Esophagus muscularis mucosa (tissue), 4 donors: ENCODE results near the gene ATF6B. TPM values are rescaled to one million over a fixed set of nuclear protein-coding genes. Genes with fewer than 3 reads are reported as not detected.

Source experiments
- DNase-seq: peaks from one replicate; pipeline ENCODE4 v3.0.0-alpha.2; 2017; ENCODE audit errors: extremely low spot score
- H3K27ac ChIP-seq, 4 donors: fragments of 200-600 bp; sonication (generic); replicated peaks in 1 of 4; 1 replicate in 3 of 4; 2 replicates in 1 of 4; pipeline ENCODE4 v1.5.1; 2016 to 2019; ENCODE audit warnings: mild to moderate bottlenecking in 1 of 4
- H3K27me3 ChIP-seq, 4 donors: fragments of 200-600 bp; sonication (generic); one replicate each; pipeline versions ENCODE4 v1.5.1 to v1.6.0; 2016 to 2019
- H3K36me3 ChIP-seq, 4 donors: fragments of 200-600 bp; sonication (generic); one replicate each; pipeline ENCODE4 v1.5.1; 2016 to 2019
- H3K4me1 ChIP-seq, 4 donors: fragments of 200-600 bp; sonication (generic); one replicate each; pipeline ENCODE4 v1.5.1; 2016 to 2019
- H3K4me3 ChIP-seq, 4 donors: fragments of 200-600 bp; sonication (generic); 1 replicate in 2 of 4; 2 replicates in 2 of 4; pipeline ENCODE4 v1.5.1; 2016 to 2019; ENCODE audit warnings: mild to moderate bottlenecking in 4 of 4, moderate library complexity in 1 of 4
- H3K9me3 ChIP-seq, 4 donors: fragments of 200-600 bp; sonication (generic); 1 replicate in 3 of 4; 2 replicates in 1 of 4; pipeline ENCODE4 v1.5.1; 2016 to 2019
- EP300 ChIP-seq: sonication (generic); formaldehyde crosslinking; IDR thresholded peaks from one replicate; pipeline ENCODE4 v1.6.1; 2017; ENCODE audit warnings: antibody characterized with exemption
- POLR2A ChIP-seq: fragments of 450-650 bp; IDR thresholded peaks from one replicate; pipeline ENCODE4 v1.6.1; 2017; ENCODE audit warnings: antibody characterized with exemption, moderate library complexity, mild to moderate bottlenecking, low read depth
- POLR2AphosphoS5 ChIP-seq, 2 donors: sonication (generic); formaldehyde crosslinking; IDR thresholded peaks; one replicate each; pipeline ENCODE4 v1.6.1; 2017; ENCODE audit warnings: antibody characterized with exemption in 2 of 2
- WGBS: methylation state at CpG from one replicate; pipeline ENCODE4 v1.1.5; 2018; 5-methylcytosine and 5-hydroxymethylcytosine counted together
- intact Hi-C: fragments of 100-400 bp; cut with DNase I; formaldehyde crosslinking; loops from one replicate; pipeline ENCODE4 v1.15.1; 2023
- total RNA-seq, 4 donors: library from RNA; depleted of rRNA; stranded (reverse); fragments of >200 nt; gene quantifications; one replicate each; pipeline versions ENCODE4 v1.1.0 to v1.2.1, GENCODE V29; 2016
- TF ChIP-seq, protein P1 (sequence below), 3 experiments: fragments of 200-600 bp in 2 of 3; fragments of 450-650 bp in 1 of 3; sonication (generic) in 2 of 3; IDR thresholded peaks; one replicate each; pipeline ENCODE4 v1.5.1; 2017 to 2019; ENCODE audit warnings: antibody characterized with exemption in 3 of 3, mild to moderate bottlenecking in 2 of 3, moderate library complexity in 1 of 3

Gene ATF6B
- total RNA-seq, 4 donors from 2014 or later, result 17.7 to 37.4 (median 27.2) TPM

DNA sequence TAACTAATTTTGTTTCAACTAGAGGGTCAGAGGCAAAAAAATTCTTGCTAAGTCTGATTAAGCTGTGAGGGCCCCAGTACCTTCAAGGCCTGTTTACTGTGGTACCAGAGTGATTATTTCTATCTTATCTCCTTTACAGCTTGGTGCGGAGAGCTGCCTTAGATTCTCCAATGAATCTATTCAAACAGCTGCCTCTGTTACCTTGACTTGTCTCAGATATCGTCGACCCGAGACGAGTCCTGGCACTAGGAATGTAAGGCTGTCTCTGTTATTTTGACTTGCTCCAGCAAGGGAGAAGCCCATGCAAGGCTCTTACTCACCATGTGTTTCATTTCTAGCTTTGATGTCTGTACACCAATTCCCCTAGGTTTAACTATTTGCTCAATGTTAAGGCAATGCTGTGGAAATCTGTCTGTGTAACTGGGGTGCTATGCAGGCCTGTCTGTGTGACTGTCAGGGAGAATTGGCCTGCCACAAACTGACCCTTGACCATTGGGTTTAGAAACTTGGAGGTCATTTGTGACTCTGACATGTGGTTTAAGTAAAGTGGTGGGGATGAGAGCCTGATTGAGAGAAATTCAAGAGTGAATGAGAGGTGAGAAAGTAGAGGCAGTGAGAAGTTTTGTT lies 12.5 kb upstream of the ATF6B start:
- WGBS, result 54% methylated on average over 5 of the region's 5 CpGs
- Histone ChIP-seq H3K27me3 (no peaks in the 10 kb centered on the region), H3K36me3 (no peaks in the 10 kb centered on the region), H3K27ac (no peak overlapping the region), H3K4me3 (no peak overlapping the region), H3K9me3 (no peaks in the 10 kb centered on the region), H3K4me1 (no peaks in the 10 kb centered on the region)
- no peak for DNase-seq
- TF ChIP-seq POLR2A (no peak), POLR2AphosphoS5 (IDR thresholded peaks at IDR 0.05) (no peak), EP300 (no peak)
- TF ChIP-seq, protein P1, sequence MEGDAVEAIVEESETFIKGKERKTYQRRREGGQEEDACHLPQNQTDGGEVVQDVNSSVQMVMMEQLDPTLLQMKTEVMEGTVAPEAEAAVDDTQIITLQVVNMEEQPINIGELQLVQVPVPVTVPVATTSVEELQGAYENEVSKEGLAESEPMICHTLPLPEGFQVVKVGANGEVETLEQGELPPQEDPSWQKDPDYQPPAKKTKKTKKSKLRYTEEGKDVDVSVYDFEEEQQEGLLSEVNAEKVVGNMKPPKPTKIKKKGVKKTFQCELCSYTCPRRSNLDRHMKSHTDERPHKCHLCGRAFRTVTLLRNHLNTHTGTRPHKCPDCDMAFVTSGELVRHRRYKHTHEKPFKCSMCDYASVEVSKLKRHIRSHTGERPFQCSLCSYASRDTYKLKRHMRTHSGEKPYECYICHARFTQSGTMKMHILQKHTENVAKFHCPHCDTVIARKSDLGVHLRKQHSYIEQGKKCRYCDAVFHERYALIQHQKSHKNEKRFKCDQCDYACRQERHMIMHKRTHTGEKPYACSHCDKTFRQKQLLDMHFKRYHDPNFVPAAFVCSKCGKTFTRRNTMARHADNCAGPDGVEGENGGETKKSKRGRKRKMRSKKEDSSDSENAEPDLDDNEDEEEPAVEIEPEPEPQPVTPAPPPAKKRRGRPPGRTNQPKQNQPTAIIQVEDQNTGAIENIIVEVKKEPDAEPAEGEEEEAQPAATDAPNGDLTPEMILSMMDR (IDR thresholded peaks at IDR 0.05), result no peak
- intact Hi-C loops, result no loop called here

DNA sequence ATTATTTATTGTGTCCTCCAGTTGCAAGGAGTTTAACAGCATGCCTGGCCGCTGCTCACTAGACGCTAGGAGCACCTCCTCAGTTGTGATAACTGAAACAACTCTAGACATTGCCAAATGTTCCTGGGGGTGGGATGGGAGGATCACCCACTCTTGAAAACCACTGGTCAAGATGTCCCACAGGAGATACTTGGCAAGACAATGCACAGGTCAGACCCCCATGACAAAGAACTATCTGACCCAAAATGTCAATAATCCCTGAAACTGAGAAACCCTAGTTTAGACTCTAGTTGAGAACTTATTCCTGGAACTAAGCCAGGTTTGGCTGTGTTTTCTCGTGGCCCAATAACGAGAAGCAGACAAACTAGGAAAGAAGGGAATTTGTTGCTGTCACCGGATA lies 11.5 kb upstream of the ATF6B start:
- Histone ChIP-seq H3K27ac (no peak overlapping the region), H3K36me3 (no peaks in the 10 kb centered on the region), H3K4me1 (no peaks in the 10 kb centered on the region), H3K9me3 (no peaks in the 10 kb centered on the region), H3K4me3 (no peak overlapping the region), H3K27me3 (no peaks in the 10 kb centered on the region)
- TF ChIP-seq POLR2A (no peak), POLR2AphosphoS5 (IDR thresholded peaks at IDR 0.05) (no peak), EP300 (no peak)
- TF ChIP-seq, protein P1 (IDR thresholded peaks at IDR 0.05), result no peak
- 73% methylated on average over 5 of the region's 5 CpGs for WGBS
- DNase-seq, result no peak
- intact Hi-C loops, result no loop called here

GRCh38 chr6:32137454-32137853 lies 9.4 kb upstream of the ATF6B start:
- no peak overlapping the region for H3K27ac ChIP-seq
- no peak for DNase-seq
- no peaks in the 10 kb centered on the region for H3K4me1 ChIP-seq
- H3K4me3 ChIP-seq, result no peak overlapping the region
- no peaks in the 10 kb centered on the region for H3K36me3 ChIP-seq
- intact Hi-C loops, result no loop called here
- no peak for TF ChIP-seq POLR2AphosphoS5 (IDR thresholded peaks at IDR 0.05)
- no peak for TF ChIP-seq POLR2A
- no peak for TF ChIP-seq EP300
- TF ChIP-seq, protein P1 (IDR thresholded peaks at IDR 0.05), result no peak
- H3K27me3 ChIP-seq, result no peaks in the 10 kb centered on the region
- no peaks in the 10 kb centered on the region for H3K9me3 ChIP-seq

DNA sequence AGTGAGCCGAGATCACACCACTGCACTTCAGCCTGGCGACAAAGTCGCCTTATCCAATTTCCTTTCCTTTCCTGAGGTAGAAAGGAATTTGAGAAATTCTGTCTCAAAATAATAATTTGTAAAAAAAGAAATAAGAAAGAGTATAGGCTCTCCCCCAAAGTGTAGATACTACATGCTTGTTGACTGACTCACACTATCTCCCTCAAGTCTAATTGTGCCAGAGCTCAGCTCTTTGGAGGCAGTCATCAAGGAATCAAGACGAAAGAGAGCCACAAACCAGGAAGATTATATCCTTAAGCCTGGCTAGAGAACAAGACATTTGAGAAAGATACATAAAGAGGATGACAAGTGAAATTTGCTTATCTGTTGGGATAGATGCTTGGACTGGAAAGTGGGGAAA lies 5.7 kb upstream of the ATF6B start:
- Histone ChIP-seq H3K27me3 (no peaks in the 10 kb centered on the region), H3K36me3 (no peaks in the 10 kb centered on the region), H3K9me3 (no peaks in the 10 kb centered on the region), H3K27ac (no peak overlapping the region), H3K4me1 (peaks cover 11 to 15% (median 14%) of the 10 kb centered on the region in 4 donors), H3K4me3 (no peak overlapping the region)
- intact Hi-C loops, result no loop called here
- no peak for DNase-seq
- 84% methylated on average over 4 of the region's 4 CpGs for WGBS
- TF ChIP-seq EP300 (no peak), POLR2AphosphoS5 (IDR thresholded peaks at IDR 0.05) (no peak), POLR2A (no peak)
- TF ChIP-seq, protein P1 (IDR thresholded peaks at IDR 0.05), result no peak

DNA sequence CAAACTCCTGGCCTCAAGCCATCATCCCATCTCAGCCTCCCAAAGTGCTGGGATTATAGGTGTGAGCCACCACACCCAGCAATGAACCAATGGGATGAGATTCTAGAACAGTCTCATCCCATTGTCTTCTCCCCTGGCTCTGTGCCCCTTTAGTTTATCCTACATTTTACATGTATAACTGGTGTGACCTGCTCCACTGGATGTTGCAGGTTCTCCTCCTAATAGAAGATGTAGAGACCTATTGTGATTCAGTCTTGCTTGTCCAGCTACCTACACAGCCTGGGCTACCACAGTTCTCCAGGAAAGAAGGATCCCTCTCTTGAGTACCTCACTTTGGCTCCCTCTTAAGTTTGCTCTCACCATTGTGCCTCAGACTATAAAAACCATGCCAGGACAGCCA lies 4.1 kb upstream of the ATF6B start:
- H3K9me3 ChIP-seq, result no peaks in the 10 kb centered on the region
- no peak for TF ChIP-seq POLR2A
- no peak for TF ChIP-seq EP300
- TF ChIP-seq, protein P1 (IDR thresholded peaks at IDR 0.05), result no peak
- no peak for TF ChIP-seq POLR2AphosphoS5 (IDR thresholded peaks at IDR 0.05)
- intact Hi-C loops, result no loop called here
- H3K4me1 ChIP-seq, result peaks cover 21 to 28% (median 25%) of the 10 kb centered on the region in 4 donors
- H3K27me3 ChIP-seq, result no peaks in the 10 kb centered on the region
- no peak for DNase-seq
- no peak overlapping the region for H3K4me3 ChIP-seq
- H3K27ac ChIP-seq, result no peak overlapping the region
- H3K36me3 ChIP-seq, result no peaks in the 10 kb centered on the region
